ENCODE data around the gene TRABD2A. TPM values are rescaled to one million over a fixed set of nuclear protein-coding genes. Genes with fewer than 3 reads are reported as not detected.
A peak's percentile ranks its signal among the peaks of the same experiment; 100 is the strongest.

The TRABD2A gene
- total and polyA plus RNA-seq, 9 of the 15 experiments (the other 6 are each of a cell fraction or from before 2014, with no cell fraction given) = 0.07 to 0.45 (median 0.25) TPM

GRCh38 chr2:84925724-84926376 lies 45.0 kb upstream of the TRABD2A start (continued):
- TF ChIP-seq, protein P1, sequence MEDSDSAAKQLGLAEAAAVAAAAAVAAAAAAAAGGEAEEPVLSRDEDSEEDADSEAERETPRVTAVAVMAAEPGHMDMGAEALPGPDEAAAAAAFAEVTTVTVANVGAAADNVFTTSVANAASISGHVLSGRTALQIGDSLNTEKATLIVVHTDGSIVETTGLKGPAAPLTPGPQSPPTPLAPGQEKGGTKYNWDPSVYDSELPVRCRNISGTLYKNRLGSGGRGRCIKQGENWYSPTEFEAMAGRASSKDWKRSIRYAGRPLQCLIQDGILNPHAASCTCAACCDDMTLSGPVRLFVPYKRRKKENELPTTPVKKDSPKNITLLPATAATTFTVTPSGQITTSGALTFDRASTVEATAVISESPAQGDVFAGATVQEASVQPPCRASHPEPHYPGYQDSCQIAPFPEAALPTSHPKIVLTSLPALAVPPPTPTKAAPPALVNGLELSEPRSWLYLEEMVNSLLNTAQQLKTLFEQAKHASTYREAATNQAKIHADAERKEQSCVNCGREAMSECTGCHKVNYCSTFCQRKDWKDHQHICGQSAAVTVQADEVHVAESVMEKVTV (CRISPR knock-in tag; IDR thresholded peaks at IDR 0.05) = peak; percentile 96
- TF ChIP-seq NCOA4 (IDR thresholded peaks at IDR 0.05; ENCODE audit: partially characterized antibody) (no peak), WHSC1 (IDR thresholded peaks at IDR 0.05; ENCODE audit: low read length) (no peak), SAFB (IDR thresholded peaks at IDR 0.05; ENCODE audit: borderline replicate concordance, low read depth, low read length) (peak; percentile 17; the same call in 1 of the 2 replicates), HNRNPLL (IDR thresholded peaks at IDR 0.05; ENCODE audit: low read depth, low read length, poor library complexity, severe bottlenecking) (peak; percentile 49), STAT6 (CRISPR knock-in tag; IDR thresholded peaks at IDR 0.05) (peak; percentile 46; the same call in 1 of the 2 replicates), HDAC2 (IDR thresholded peaks at IDR 0.05) (peak; percentile 67; the same call in 1 of the 2 replicates), RBFOX2 (IDR thresholded peaks at IDR 0.05; ENCODE audit: low read depth, low read length) (peak; percentile 37; the same call in 1 of the 2 replicates), CBFA2T3 (IDR thresholded peaks at IDR 0.05) (no peak), HMGN3 (IDR thresholded peaks at IDR 0.05; ENCODE audit: borderline replicate concordance, extremely low read depth, insufficient read length, low read depth, low read length) (no peak), SOX6 (IDR thresholded peaks at IDR 0.05) (peak; percentile 82), AFF1 (IDR thresholded peaks at IDR 0.05; ENCODE audit: low read depth in 1 of 2, partially characterized antibody in 2 of 2) (no peak)
- TF ChIP-seq, protein P2, sequence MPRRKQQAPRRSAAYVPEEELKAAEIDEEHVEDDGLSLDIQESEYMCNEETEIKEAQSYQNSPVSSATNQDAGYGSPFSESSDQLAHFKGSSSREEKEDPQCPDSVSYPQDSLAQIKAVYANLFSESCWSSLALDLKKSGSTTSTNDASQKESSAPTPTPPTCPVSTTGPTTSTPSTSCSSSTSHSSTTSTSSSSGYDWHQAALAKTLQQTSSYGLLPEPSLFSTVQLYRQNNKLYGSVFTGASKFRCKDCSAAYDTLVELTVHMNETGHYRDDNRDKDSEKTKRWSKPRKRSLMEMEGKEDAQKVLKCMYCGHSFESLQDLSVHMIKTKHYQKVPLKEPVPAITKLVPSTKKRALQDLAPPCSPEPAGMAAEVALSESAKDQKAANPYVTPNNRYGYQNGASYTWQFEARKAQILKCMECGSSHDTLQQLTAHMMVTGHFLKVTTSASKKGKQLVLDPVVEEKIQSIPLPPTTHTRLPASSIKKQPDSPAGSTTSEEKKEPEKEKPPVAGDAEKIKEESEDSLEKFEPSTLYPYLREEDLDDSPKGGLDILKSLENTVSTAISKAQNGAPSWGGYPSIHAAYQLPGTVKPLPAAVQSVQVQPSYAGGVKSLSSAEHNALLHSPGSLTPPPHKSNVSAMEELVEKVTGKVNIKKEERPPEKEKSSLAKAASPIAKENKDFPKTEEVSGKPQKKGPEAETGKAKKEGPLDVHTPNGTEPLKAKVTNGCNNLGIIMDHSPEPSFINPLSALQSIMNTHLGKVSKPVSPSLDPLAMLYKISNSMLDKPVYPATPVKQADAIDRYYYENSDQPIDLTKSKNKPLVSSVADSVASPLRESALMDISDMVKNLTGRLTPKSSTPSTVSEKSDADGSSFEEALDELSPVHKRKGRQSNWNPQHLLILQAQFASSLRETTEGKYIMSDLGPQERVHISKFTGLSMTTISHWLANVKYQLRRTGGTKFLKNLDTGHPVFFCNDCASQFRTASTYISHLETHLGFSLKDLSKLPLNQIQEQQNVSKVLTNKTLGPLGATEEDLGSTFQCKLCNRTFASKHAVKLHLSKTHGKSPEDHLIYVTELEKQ (CRISPR knock-in tag; IDR thresholded peaks at IDR 0.05) = no peak
- TF ChIP-seq, protein P3, sequence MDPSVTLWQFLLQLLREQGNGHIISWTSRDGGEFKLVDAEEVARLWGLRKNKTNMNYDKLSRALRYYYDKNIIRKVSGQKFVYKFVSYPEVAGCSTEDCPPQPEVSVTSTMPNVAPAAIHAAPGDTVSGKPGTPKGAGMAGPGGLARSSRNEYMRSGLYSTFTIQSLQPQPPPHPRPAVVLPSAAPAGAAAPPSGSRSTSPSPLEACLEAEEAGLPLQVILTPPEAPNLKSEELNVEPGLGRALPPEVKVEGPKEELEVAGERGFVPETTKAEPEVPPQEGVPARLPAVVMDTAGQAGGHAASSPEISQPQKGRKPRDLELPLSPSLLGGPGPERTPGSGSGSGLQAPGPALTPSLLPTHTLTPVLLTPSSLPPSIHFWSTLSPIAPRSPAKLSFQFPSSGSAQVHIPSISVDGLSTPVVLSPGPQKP (CRISPR knock-in tag; IDR thresholded peaks at IDR 0.05) = no peak
